Adrenal gland (tissue), 12 donors: ENCODE data around the gene FBRS. TPM values are rescaled to one million over a fixed set of nuclear protein-coding genes. Genes with fewer than 3 reads are reported as not detected.

Experiments
- DNase-seq, 7 donors: peaks; one replicate each; pipeline ENCODE4 v3.0.0-alpha.2; 2019 to 2020
- H3K27ac ChIP-seq, 5 donors: fragments of 200-600 bp; sonication (generic) in 4 of 5; 1 replicate in 3 of 5; 2 replicates in 2 of 5; pipeline versions ENCODE4 v1.5.1 to v1.8.0; 2016 to 2020; ENCODE audit warnings: mild to moderate bottlenecking in 1 of 5
- H3K27me3 ChIP-seq: fragments of 200-600 bp; 2 replicates; pipeline ENCODE4 v1.8.0; 2021
- H3K36me3 ChIP-seq, 2 donors: fragments of 200-600 bp; replicated peaks in 1 of 2; 1 replicate in 1 of 2; 2 replicates in 1 of 2; pipeline versions ENCODE4 v1.5.1 to v1.8.0; 2018 to 2022
- H3K4me1 ChIP-seq, 2 donors: fragments of 200-600 bp; replicated peaks in 1 of 2; 1 replicate in 1 of 2; 2 replicates in 1 of 2; pipeline versions ENCODE4 v1.5.1 to v1.8.0; 2018 to 2021
- H3K4me3 ChIP-seq, 4 donors: fragments of 200-600 bp; sonication (generic) in 3 of 4; one replicate each; pipeline ENCODE4 v1.5.1; 2016 to 2018
- H3K9me3 ChIP-seq, 3 donors: fragments of 200-600 bp; sonication (generic) in 1 of 3; replicated peaks in 1 of 3; 1 replicate in 2 of 3; 2 replicates in 1 of 3; pipeline versions ENCODE4 v1.5.1 to v1.8.0; 2016 to 2021
- POLR2A ChIP-seq, 2 donors: fragments of 450-650 bp; IDR thresholded peaks; one replicate each; pipeline ENCODE4 v1.6.1; 2017; ENCODE audit warnings: antibody characterized with exemption in 2 of 2, mild to moderate bottlenecking in 2 of 2, moderate library complexity in 1 of 2
- whole genome bisulfite sequencing, 4 donors: extraction: QIAGEN DNeasy Blood & Tissue Kit in 2 of 4; methylation state at CpG; one replicate each; pipeline versions ENCODE4 v1.1.5 to v1.1.7; 2013 to 2017; 5-methylcytosine and 5-hydroxymethylcytosine counted together
- intact Hi-C, 2 donors: fragments of 100-400 bp; cut with DNase I; formaldehyde crosslinking; loops; one replicate each; pipeline versions ENCODE4 v1.14.1 to v1.15.0; 2022 to 2023
- polyA plus RNA-seq, 3 donors: library from polyadenylated mRNA; stranded (reverse); fragments of 200-250 nt in 2 of 3; fragments of 350-450 nt in 1 of 3; fragmentation: Illumina TruSeq in 1 of 3; extraction: RNeasy Lipid Tissue Mini Kit (QIAGEN cat#74804) in 1 of 3; gene quantifications; one replicate each; pipeline ENCODE4 v1.2.3, GENCODE V29; 2013 to 2014
- total RNA-seq, 9 donors: library from RNA; depleted of rRNA in 4 of 9; stranded (reverse); fragments of >200 nt in 4 of 9; fragments of 120-200 nt in 1 of 9; fragmentation: NEBNext Ultra II Directional in 1 of 9; extraction: Animal tissue kit (Norgen Biotek cat#: 25700) in 1 of 9; gene quantifications; one replicate each; pipeline versions ENCODE4 v1.1.0 to v1.2.4, GENCODE V29; 2013 to 2023
- TF ChIP-seq, protein P1 (sequence below), 6 experiments: fragments of 450-650 bp in 4 of 6; fragments of 200-600 bp in 2 of 6; sonication (generic) in 1 of 6; IDR thresholded peaks; 1 replicate in 5 of 6; 2 replicates in 1 of 6; pipeline versions ENCODE4 v1.5.1 to v1.8.0; 2016 to 2021; ENCODE audit warnings: antibody characterized with exemption in 6 of 6, mild to moderate bottlenecking in 2 of 6, moderate library complexity in 1 of 6
- donor health status: healthy with polysubstance abuse.
- donor health status: Bipolar disorder and iron deficiency.
- donor health status: DM: yes; HTN: yes; CAD: no.
- donor health status: DM: no; HTN: no; CAD: no.
- donor health status: DM: no; HTN: no; CAD: no.
- donor health status: DM: yes; HTN: yes; CAD: no.

Gene FBRS
- total and polyA plus RNA-seq, 12 donors, result 18.3 to 186 (median 46.8) TPM

DNA sequence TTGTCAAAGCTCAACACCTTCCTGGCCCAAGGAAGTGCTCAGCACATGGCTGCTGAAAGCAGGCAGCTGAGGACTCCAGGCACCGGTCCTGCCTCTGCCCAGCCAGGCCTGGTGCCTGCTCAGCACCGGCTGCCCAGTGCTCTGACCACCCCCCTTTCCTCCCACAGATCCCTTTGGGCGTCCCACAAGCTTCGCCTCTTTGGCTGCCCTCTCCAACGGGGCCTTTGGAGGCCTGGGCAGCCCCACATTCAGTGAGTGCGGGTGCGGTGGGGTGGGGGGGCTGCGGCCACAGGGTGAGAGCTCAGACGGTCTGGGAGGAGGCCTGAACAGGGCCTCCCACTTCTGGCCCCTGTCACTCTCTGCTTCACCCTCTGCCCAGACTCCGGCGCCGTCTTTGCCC is 10.2 kb downstream of the FBRS start:
- WGBS, 4 donors, result 83 to 91% (median 85%) methylated on average over 5 to 12 of the region's 12 CpGs
- no peak for TF ChIP-seq POLR2A (IDR thresholded peaks at IDR 0.05)
- TF ChIP-seq, protein P1, sequence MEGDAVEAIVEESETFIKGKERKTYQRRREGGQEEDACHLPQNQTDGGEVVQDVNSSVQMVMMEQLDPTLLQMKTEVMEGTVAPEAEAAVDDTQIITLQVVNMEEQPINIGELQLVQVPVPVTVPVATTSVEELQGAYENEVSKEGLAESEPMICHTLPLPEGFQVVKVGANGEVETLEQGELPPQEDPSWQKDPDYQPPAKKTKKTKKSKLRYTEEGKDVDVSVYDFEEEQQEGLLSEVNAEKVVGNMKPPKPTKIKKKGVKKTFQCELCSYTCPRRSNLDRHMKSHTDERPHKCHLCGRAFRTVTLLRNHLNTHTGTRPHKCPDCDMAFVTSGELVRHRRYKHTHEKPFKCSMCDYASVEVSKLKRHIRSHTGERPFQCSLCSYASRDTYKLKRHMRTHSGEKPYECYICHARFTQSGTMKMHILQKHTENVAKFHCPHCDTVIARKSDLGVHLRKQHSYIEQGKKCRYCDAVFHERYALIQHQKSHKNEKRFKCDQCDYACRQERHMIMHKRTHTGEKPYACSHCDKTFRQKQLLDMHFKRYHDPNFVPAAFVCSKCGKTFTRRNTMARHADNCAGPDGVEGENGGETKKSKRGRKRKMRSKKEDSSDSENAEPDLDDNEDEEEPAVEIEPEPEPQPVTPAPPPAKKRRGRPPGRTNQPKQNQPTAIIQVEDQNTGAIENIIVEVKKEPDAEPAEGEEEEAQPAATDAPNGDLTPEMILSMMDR (IDR thresholded peaks at IDR 0.05), result no peak
- H3K27ac ChIP-seq, result no peak overlapping the region
- no peak overlapping the region for H3K4me3 ChIP-seq
- intact Hi-C loops, result no loop called here
- no peaks in the 10 kb centered on the region for H3K27me3 ChIP-seq
- H3K9me3 ChIP-seq, result no peaks in the 10 kb centered on the region
- H3K36me3 ChIP-seq, result peaks cover 0 to 74% of the 10 kb centered on the region in 2 donors
- peaks cover 6% of the 10 kb centered on the region in 2 donors for H3K4me1 ChIP-seq
- DNase-seq, result no peak

DNA sequence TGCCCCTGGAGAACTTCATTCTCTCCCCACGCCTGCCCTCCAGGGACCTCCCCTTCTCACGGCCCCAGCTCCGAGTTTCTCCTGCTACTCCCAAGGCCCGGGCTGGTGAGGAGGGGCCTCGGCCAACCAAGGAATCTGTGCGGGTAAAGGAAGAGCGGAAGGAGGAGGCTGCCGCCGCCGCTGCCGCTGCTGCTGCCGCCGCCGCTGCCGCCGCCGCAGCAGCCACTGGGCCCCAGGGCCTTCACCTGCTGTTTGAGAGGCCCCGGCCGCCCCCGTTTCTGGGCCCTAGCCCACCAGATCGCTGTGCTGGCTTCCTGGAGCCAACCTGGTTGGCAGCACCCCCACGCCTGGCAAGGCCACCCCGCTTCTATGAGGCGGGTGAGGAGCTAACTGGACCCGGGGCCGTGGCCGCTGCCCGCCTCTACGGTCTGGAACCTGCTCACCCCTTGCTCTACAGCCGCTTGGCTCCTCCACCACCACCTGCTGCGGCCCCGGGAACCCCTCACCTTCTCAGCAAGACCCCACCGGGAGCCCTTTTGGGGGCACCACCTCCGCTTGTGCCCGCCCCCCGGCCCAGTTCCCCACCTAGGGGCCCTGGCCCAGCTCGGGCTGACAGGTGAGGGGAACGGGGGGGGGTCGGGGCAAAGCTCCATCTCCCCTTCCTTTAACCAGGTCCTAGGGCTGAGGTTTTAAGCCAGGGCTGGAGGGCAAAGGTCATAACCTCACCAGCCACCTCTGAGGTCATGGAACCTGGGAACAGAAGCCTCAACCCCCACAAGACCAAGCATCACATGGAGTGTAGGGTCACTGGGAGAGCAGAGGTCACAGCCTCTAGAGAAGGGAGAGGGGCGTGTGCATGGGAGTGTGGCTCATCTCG is 11.0 kb downstream of the FBRS start:
- Histone ChIP-seq H3K27ac (no peak overlapping the region), H3K27me3 (no peaks in the 10 kb centered on the region)
- WGBS, 4 donors, result 88 to 94% (median 89%) methylated on average over 13 to 41 of the region's 41 CpGs

DNA sequence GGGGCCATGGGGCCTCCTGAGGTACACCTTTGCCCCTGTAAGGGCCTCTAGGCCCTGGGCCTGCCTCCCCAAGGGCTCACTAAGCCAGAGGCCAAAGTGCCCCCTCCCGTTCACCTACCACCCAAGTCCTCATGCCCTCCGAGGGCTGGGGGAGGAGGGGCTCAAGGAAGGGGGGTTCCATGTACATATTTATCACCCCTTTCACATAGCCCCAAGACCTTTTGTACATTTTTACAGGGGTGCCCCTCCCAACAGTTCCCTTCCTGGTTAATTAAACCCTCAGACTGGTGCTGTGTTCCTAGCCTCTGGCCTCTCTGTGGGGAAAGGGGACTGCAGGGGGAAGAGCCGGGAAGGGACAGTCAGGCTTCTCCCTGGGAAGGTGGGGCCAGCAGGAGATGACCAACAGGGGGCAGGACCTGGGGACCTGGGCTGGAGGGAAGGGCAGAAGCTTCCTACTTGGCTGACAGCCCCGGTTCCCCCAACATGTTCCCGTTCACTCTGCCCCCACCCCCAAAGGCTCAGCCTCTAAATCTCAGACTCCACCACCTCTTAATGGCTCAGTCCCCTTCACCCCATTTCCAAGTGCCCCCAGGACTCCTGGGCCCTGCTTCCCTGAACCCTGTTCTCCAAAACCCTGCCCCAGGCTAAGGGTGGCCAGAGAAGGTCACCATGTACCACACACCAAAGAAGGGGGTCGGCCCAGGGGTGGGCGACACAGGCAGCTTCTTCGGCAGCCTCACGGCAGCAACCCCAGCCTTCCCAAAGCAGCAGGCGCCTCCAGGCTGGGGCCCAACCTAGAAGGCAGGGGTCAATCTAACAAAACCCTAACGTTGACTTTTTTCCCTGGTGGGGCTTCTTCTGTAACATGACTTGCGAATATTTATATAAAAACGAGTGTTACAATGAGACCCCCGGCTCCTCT is 11.9 kb downstream of the FBRS start:
- Histone ChIP-seq H3K27ac (no peak overlapping the region), H3K27me3 (no peaks in the 10 kb centered on the region), H3K4me3 (no peak overlapping the region), H3K9me3 (no peaks in the 10 kb centered on the region), H3K36me3 (peaks cover 0 to 59% of the 10 kb centered on the region in 2 donors), H3K4me1 (no peaks in the 10 kb centered on the region)
- peak in 1 of 7 donors; percentile 27 for DNase-seq
- WGBS, 4 donors, result 84 to 86% (median 86%) methylated on average over 12 to 14 of the region's 14 CpGs
- TF ChIP-seq POLR2A (IDR thresholded peaks at IDR 0.05), result no peak
- TF ChIP-seq, protein P1 (IDR thresholded peaks at IDR 0.05), result no peak
- intact Hi-C loops, result no loop called here

More for the DNA sequence above, 11.0 kb downstream of the FBRS start:
- H3K9me3 ChIP-seq, result no peaks in the 10 kb centered on the region
- H3K4me3 ChIP-seq, result no peak overlapping the region
- intact Hi-C loops, result no loop called here
- peaks cover 0 to 68% of the 10 kb centered on the region in 2 donors for H3K36me3 ChIP-seq
- DNase-seq, result no peak
- no peaks in the 10 kb centered on the region for H3K4me1 ChIP-seq
- no peak for TF ChIP-seq POLR2A (IDR thresholded peaks at IDR 0.05)
- TF ChIP-seq, protein P1 (IDR thresholded peaks at IDR 0.05), result no peak

DNA sequence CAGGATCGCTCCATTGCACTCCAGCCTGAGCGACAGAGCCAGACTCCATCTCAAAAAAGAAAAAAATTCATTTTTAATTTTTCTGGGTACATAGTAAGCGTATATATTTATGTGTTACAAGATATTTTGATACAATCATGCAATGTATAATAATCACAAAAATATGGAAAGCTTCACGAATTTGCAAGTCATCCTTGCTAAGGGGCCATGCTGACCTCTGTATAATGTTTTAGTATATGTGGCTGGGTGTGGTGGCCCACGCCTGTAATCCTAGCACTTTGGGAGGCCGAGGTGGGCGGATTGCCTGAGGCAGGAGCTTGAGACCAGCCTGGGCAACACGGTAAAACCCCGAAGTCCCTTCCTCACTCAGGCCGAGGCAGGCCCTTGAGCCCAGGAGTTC is 16.9 kb downstream of the FBRS start:
- intact Hi-C loops, result no loop called here
- H3K4me1 ChIP-seq, result no peaks in the 10 kb centered on the region
- no peak for TF ChIP-seq POLR2A (IDR thresholded peaks at IDR 0.05)
- TF ChIP-seq, protein P1 (IDR thresholded peaks at IDR 0.05), result no peak
- no peaks in the 10 kb centered on the region for H3K9me3 ChIP-seq
- no peak overlapping the region for H3K27ac ChIP-seq
- WGBS, 4 donors, result 86 to 91% (median 89%) methylated on average over 10 of the region's 10 CpGs
- H3K4me3 ChIP-seq, result no peak overlapping the region
- peaks cover 0 to 10% of the 10 kb centered on the region in 2 donors for H3K36me3 ChIP-seq
- no peak for DNase-seq
- H3K27me3 ChIP-seq, result no peaks in the 10 kb centered on the region
